ENCODE data around the gene KRT33B. TPM values are rescaled to one million over a fixed set of nuclear protein-coding genes. Genes with fewer than 3 reads are reported as not detected.
"Not testable (repeated sequence)": the region's sequence is repeated elsewhere in the genome, so short reads cannot be mapped to it uniquely, and the experiment has no call there.

KRT33B gene
- total RNA-seq, 4 donors from 2014 or later: not detected

- no peak for TF ChIP-seq POLR2A (IDR thresholded peaks at IDR 0.05)
- TF ChIP-seq CTCF (IDR thresholded peaks at IDR 0.05): no peak
- intact Hi-C loops (cut with DNase I): no loop called here
- no peak within 1 kb of the TSS for H3K4me3 ChIP-seq (replicated peaks in 1 of 3)
- no peaks in the 10 kb centered on the region for H3K27me3 ChIP-seq
- H3K4me1 ChIP-seq: no peaks in the 10 kb centered on the region
- no peak within 1 kb of the TSS for H3K27ac ChIP-seq
- DNase-seq: no peak
- 83 to 95% methylated on average over 7 to 16 of the region's 16 CpGs for WGBS, 2 donors
- H3K36me3 ChIP-seq: no peaks in the 10 kb centered on the region
- no peaks in the 10 kb centered on the region for H3K9me3 ChIP-seq
Measured at GRCh38 chr17:41396996-41397660, 27.5 kb upstream of the KRT33B start, which contains the start of gene KRT31. TSS of gene KRT31 (minus strand) at chr17:41397608. CDS start at chr17:41397539, 69 bp downstream.

- H3K27ac ChIP-seq: no peak overlapping the region
- no peaks in the 10 kb centered on the region for H3K9me3 ChIP-seq
- H3K4me1 ChIP-seq: no peaks in the 10 kb centered on the region
- no peak overlapping the region for H3K4me3 ChIP-seq (replicated peaks in 1 of 3)
- no peak for DNase-seq
- intact Hi-C loops (cut with DNase I): no loop called here
- TF ChIP-seq CTCF (IDR thresholded peaks at IDR 0.05) (no peak), POLR2A (IDR thresholded peaks at IDR 0.05) (no peak)
- H3K36me3 ChIP-seq: no peaks in the 10 kb centered on the region
- 95% methylated on average over 7 of the region's 7 CpGs; no CpG with 5 or more reads in 1 of the 2 donors for WGBS, 2 donors
- no peaks in the 10 kb centered on the region for H3K27me3 ChIP-seq
Measured at GRCh38 chr17:41396340-41396739, 26.7 kb upstream of the KRT33B start.

- H3K27ac ChIP-seq: no peak overlapping the region
- TF ChIP-seq CTCF (IDR thresholded peaks at IDR 0.05) (no peak), POLR2A (IDR thresholded peaks at IDR 0.05) (no peak)
- 88 to 100% methylated on average over 1 of the region's 1 CpG for WGBS, 2 donors
- no peaks in the 10 kb centered on the region for H3K36me3 ChIP-seq
- no peaks in the 10 kb centered on the region for H3K27me3 ChIP-seq
- no peaks in the 10 kb centered on the region for H3K4me1 ChIP-seq
- H3K4me3 ChIP-seq (replicated peaks in 1 of 3): no peak overlapping the region
- intact Hi-C loops (cut with DNase I): no loop called here
- no peak for DNase-seq
- no peaks in the 10 kb centered on the region for H3K9me3 ChIP-seq
Measured at GRCh38 chr17:41395611-41396010, 26.0 kb upstream of the KRT33B start.

GRCh38 chr17:41395044-41395443 is 25.4 kb upstream of the KRT33B start:
- intact Hi-C loops (cut with DNase I): not testable (repeated sequence)
- 90 to 92% methylated on average over 7 to 9 of the region's 12 CpGs for WGBS, 2 donors

GRCh38 chr17:41394254-41394996 is 24.8 kb upstream of the KRT33B start:
- Histone ChIP-seq H3K4me1 (no peaks in the 10 kb centered on the region), H3K27ac (no peak overlapping the region), H3K4me3 (replicated peaks in 1 of 3) (no peak overlapping the region), H3K9me3 (no peaks in the 10 kb centered on the region), H3K36me3 (no peaks in the 10 kb centered on the region), H3K27me3 (no peaks in the 10 kb centered on the region)
- TF ChIP-seq CTCF (IDR thresholded peaks at IDR 0.05) (no peak), POLR2A (IDR thresholded peaks at IDR 0.05) (no peak)
- WGBS, 2 donors: 90% methylated on average over 10 of the region's 10 CpGs
- DNase-seq: no peak
- intact Hi-C loops (cut with DNase I): no loop called here

More at GRCh38 chr17:41395044-41395443, 25.4 kb upstream of the KRT33B start:
- not testable (repeated sequence) for H3K4me3 ChIP-seq (replicated peaks in 1 of 3); H3K27ac ChIP-seq; DNase-seq; H3K36me3 ChIP-seq; H3K4me1 ChIP-seq; H3K9me3 ChIP-seq; H3K27me3 ChIP-seq

Measured in thyroid gland (tissue), 4 donors.